Peyer's patch (tissue), 4 donors: ENCODE results near the gene NOSTRIN.

Experiments
- CTCF ChIP-seq, 6 experiments: fragments of 450-650 bp in 4 of 6; fragments of 200-600 bp in 2 of 6; sonication (generic) in 1 of 6; IDR thresholded peaks; one replicate each; pipeline ENCODE4 v1.5.1; 2017 to 2019; ENCODE audit warnings: antibody characterized with exemption in 6 of 6, mild to moderate bottlenecking in 3 of 6, moderate library complexity in 1 of 6
- POLR2A ChIP-seq, 2 donors: fragments of 450-650 bp; IDR thresholded peaks; one replicate each; pipeline ENCODE4 v1.5.1; 2017; ENCODE audit warnings: antibody characterized with exemption in 2 of 2, mild to moderate bottlenecking in 2 of 2, moderate library complexity in 2 of 2

- no peak for TF ChIP-seq POLR2A (IDR thresholded peaks at IDR 0.05)
- TF ChIP-seq CTCF (IDR thresholded peaks at IDR 0.05), result no peak
These were observed 19.1 kb downstream of the NOSTRIN start for GRCh38 chr2:168821577-168821976.
